ENCODE data around the gene SH3PXD2A. TPM values are rescaled to one million over a fixed set of nuclear protein-coding genes. Genes with fewer than 3 reads are reported as not detected.

SH3PXD2A gene
- total RNA-seq, 2 experiments from 2014 or later = 7.8 to 8.5 TPM

GRCh38 chr10:103587073-103587472 is 268.3 kb downstream of the SH3PXD2A start:
- H3K9me3 Mint-ChIP-seq = no peaks in the 10 kb centered on the region
- CTCF ChIA-PET = no interaction called here
- DNase-seq = no peak
- peaks cover 4% of the 10 kb centered on the region for H3K4me1 Mint-ChIP-seq (ENCODE audit: low read depth)
- no peak overlapping the region for H3K27ac Mint-ChIP-seq
- intact Hi-C loops (cut with micrococcal nuclease) = no loop called here
- H3K27me3 Mint-ChIP-seq (ENCODE audit: low read depth) = no peaks in the 10 kb centered on the region
- no peak overlapping the region for H3K4me3 Mint-ChIP-seq
- H3K36me3 Mint-ChIP-seq (ENCODE audit: low read depth) = no peaks in the 10 kb centered on the region

- intact Hi-C loops (cut with micrococcal nuclease) = no loop called here
- CTCF ChIA-PET = interaction anchor here (0.6 to 1.2 kb wide), 2 partner anchors 8 to 11 kb away, joined by 3 to 4 read pairs; no protein-coding TSS in a partner anchor
- no peaks in the 10 kb centered on the region for H3K9me3 Mint-ChIP-seq
- H3K4me1 Mint-ChIP-seq (ENCODE audit: low read depth) = peaks cover 4% of the 10 kb centered on the region
- H3K27me3 Mint-ChIP-seq (ENCODE audit: low read depth) = no peaks in the 10 kb centered on the region
- DNase-seq = no peak
- no peaks in the 10 kb centered on the region for H3K36me3 Mint-ChIP-seq (ENCODE audit: low read depth)
- H3K27ac Mint-ChIP-seq = no peak overlapping the region
- H3K4me3 Mint-ChIP-seq = peak overlapping the region; percentile 78
These were observed 270.4 kb downstream of the SH3PXD2A start for GRCh38 chr10:103585011-103585405.

- no peaks in the 10 kb centered on the region for H3K9me3 Mint-ChIP-seq
- H3K4me1 Mint-ChIP-seq (ENCODE audit: low read depth) = peaks cover 4% of the 10 kb centered on the region
- peak overlapping the region; percentile 54 for H3K27ac Mint-ChIP-seq
- peak overlapping the region; percentile 78 for H3K4me3 Mint-ChIP-seq
- H3K27me3 Mint-ChIP-seq (ENCODE audit: low read depth) = no peaks in the 10 kb centered on the region
- intact Hi-C loops (cut with micrococcal nuclease) = no loop called here
- peak; percentile 55 for DNase-seq
- CTCF ChIA-PET = interaction anchor here (0.6 to 1.2 kb wide), 2 partner anchors 9 to 12 kb away, joined by 3 to 4 read pairs; no protein-coding TSS in a partner anchor
- no peaks in the 10 kb centered on the region for H3K36me3 Mint-ChIP-seq (ENCODE audit: low read depth)
These were observed 271.0 kb downstream of the SH3PXD2A start for GRCh38 chr10:103584216-103585010.

- H3K27ac Mint-ChIP-seq = peak overlapping the region; percentile 54
- H3K4me3 Mint-ChIP-seq = peak overlapping the region; percentile 78
- CTCF ChIA-PET = interaction anchor here (1.2 kb wide), 1 partner anchor 9 kb away, joined by 4 read pairs; no protein-coding TSS in a partner anchor
- H3K9me3 Mint-ChIP-seq = no peaks in the 10 kb centered on the region
- H3K36me3 Mint-ChIP-seq (ENCODE audit: low read depth) = no peaks in the 10 kb centered on the region
- intact Hi-C loops (cut with micrococcal nuclease) = no loop called here
- H3K4me1 Mint-ChIP-seq (ENCODE audit: low read depth) = peaks cover 4% of the 10 kb centered on the region
- H3K27me3 Mint-ChIP-seq (ENCODE audit: low read depth) = no peaks in the 10 kb centered on the region
- no peak for DNase-seq
These were observed 271.5 kb downstream of the SH3PXD2A start for GRCh38 chr10:103583871-103584215.

- Mint-ChIP-seq H3K9me3 (no peaks in the 10 kb centered on the region), H3K27ac (no peak overlapping the region), H3K27me3 (ENCODE audit: low read depth) (no peaks in the 10 kb centered on the region), H3K4me3 (no peak overlapping the region), H3K36me3 (ENCODE audit: low read depth) (no peaks in the 10 kb centered on the region), H3K4me1 (ENCODE audit: low read depth) (peaks cover 4% of the 10 kb centered on the region)
- CTCF ChIA-PET = interaction anchor here (0.5 to 0.8 kb wide), 2 partner anchors 9 to 250 kb away, joined by 3 read pairs; no protein-coding TSS in a partner anchor
- intact Hi-C loops (cut with micrococcal nuclease) = no loop called here
- DNase-seq = no peak
These were observed 272.8 kb downstream of the SH3PXD2A start for GRCh38 chr10:103582331-103583123.

DNA sequence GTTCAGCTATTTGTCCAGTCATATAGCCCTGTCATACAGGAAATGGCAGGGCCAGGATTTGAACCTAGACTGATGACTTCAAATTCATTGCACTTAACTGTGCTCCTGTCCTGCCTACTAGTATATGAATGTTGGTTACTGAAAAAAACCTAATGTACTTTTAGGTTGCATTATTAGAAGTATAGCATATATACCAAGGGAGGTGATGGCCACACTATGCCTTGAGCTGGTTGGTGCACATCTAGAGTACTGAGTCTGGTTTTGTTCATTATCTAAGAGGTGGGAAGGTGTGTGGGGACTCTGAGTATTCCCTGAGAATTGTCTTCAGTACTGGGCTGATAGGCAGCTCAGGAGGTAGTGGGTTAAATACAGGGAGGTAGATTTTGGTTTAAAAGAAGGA is 273.9 kb downstream of the SH3PXD2A start:
- Mint-ChIP-seq H3K27ac (no peak overlapping the region), H3K4me3 (no peak overlapping the region), H3K36me3 (ENCODE audit: low read depth) (no peaks in the 10 kb centered on the region), H3K27me3 (ENCODE audit: low read depth) (no peaks in the 10 kb centered on the region), H3K9me3 (no peaks in the 10 kb centered on the region), H3K4me1 (ENCODE audit: low read depth) (peaks cover 4% of the 10 kb centered on the region)
- intact Hi-C loops (cut with micrococcal nuclease) = no loop called here
- CTCF ChIA-PET = interaction anchor here (1.8 kb wide), 1 partner anchor 17 kb away, joined by 7 read pairs; no protein-coding TSS in a partner anchor
- DNase-seq = no peak

DNA sequence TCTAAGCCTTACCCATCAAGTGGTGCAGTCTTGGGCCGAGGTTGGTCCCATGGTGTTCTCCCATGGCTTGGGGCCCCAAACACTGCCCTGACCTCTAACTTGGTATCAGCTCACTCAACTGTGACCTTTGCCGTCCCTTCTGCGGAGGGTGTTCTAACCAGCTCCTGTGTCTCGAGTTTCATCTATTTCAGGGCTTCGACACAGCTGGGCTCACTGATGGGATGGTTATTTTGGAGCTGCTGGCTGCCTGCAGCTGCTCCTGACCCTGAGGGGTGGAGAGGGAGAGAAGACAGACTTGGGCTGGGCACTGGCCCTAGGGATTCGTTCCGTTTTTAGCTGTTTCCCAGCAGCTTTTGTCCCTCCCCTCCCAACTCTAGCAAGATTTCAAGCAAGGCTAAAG is 274.9 kb downstream of the SH3PXD2A start:
- DNase-seq = no peak
- intact Hi-C loops (cut with micrococcal nuclease) = no loop called here
- no peaks in the 10 kb centered on the region for H3K9me3 Mint-ChIP-seq
- H3K27ac Mint-ChIP-seq = no peak overlapping the region
- no peak overlapping the region for H3K4me3 Mint-ChIP-seq
- CTCF ChIA-PET = interaction anchor here (1.8 kb wide), 1 partner anchor 16 kb away, joined by 7 read pairs; no protein-coding TSS in a partner anchor
- no peaks in the 10 kb centered on the region for H3K36me3 Mint-ChIP-seq (ENCODE audit: low read depth)
- H3K27me3 Mint-ChIP-seq (ENCODE audit: low read depth) = no peaks in the 10 kb centered on the region
- H3K4me1 Mint-ChIP-seq (ENCODE audit: low read depth) = peaks cover 4% of the 10 kb centered on the region

DNA sequence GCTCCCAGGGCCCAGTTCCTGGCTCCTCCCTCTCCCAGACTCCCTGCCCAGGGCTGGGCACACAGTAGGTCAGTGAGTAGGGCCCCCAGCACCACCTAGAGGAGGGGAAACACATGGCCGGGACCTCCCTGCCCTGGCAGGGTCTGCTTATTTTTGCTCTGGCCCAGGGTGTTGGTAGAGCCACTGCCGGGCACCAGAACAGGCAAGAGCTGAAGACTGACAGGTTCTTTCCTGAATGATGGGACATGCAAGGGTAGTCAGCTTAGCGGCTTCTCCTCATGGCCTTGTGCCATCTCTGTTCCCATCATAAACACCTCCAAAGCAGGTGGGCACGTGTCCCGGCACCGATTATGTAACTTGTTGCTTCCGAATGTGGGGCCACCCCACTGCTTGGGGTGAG is 275.4 kb downstream of the SH3PXD2A start:
- no peaks in the 10 kb centered on the region for H3K36me3 Mint-ChIP-seq (ENCODE audit: low read depth)
- H3K27me3 Mint-ChIP-seq (ENCODE audit: low read depth) = no peaks in the 10 kb centered on the region
- CTCF ChIA-PET = no interaction called here
- H3K4me3 Mint-ChIP-seq = no peak overlapping the region
- intact Hi-C loops (cut with micrococcal nuclease) = no loop called here
- H3K9me3 Mint-ChIP-seq = no peaks in the 10 kb centered on the region
- no peak for DNase-seq
- H3K27ac Mint-ChIP-seq = no peak overlapping the region
- H3K4me1 Mint-ChIP-seq (ENCODE audit: low read depth) = peaks cover 4% of the 10 kb centered on the region

DNA sequence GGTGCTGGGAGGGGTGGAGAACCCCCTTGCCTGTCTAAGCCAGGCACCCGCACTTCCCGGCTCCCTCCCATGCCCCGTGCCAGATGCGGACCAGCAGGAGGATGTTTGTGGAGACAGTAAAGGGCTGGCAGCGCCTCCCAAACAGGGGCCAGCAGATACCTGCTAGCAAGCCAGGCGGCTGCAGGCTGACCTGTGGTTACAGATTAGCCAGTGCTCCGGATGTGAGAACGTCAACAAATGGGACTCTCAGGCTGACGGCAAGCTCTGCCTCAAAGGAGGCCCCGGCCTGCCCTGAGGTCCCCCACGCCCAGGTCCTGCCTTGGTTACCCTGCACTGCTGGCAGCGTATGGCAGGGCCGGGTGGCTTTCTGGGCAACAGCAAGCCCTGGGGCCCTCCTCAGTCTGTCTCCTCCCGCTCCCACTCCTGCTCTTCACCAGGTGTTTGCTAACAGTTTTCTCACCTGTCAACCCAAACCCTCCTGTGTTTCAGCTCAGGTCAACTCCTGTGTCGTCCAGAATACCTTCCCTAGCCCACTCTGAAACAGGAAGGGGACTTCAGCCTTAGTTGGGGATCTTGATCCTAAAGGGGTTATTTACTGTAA is 276.5 kb downstream of the SH3PXD2A start:
- Mint-ChIP-seq H3K27ac (no peak overlapping the region), H3K4me3 (no peak overlapping the region), H3K27me3 (ENCODE audit: low read depth) (no peaks in the 10 kb centered on the region), H3K4me1 (ENCODE audit: low read depth) (peaks cover 2% of the 10 kb centered on the region), H3K9me3 (no peaks in the 10 kb centered on the region), H3K36me3 (ENCODE audit: low read depth) (no peaks in the 10 kb centered on the region)
- CTCF ChIA-PET = no interaction called here
- intact Hi-C loops (cut with micrococcal nuclease) = no loop called here
- no peak for DNase-seq

DNA sequence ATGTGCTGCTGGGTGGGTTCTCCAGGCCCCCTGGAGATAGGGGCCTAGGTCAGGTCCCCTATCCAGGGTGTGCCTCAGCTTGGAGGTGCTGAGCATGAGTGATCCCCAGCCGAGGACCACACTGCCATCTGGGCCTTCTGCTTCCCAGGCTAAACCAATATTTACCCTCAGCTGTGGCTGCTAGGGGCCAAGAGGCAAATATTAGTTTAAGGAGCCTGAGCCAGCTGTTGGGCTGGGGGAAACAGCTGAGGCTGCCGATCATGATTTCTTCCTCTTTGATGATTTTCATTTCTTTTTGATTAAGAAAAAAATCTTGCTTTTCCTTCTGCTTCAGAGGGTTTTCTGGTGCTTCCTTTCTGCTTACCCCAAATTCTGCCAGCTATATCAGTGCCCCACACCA is 278.5 kb downstream of the SH3PXD2A start:
- intact Hi-C loops (cut with micrococcal nuclease) = no loop called here
- Mint-ChIP-seq H3K36me3 (ENCODE audit: low read depth) (no peaks in the 10 kb centered on the region), H3K27me3 (ENCODE audit: low read depth) (no peaks in the 10 kb centered on the region), H3K27ac (no peak overlapping the region), H3K4me1 (ENCODE audit: low read depth) (no peaks in the 10 kb centered on the region), H3K9me3 (no peaks in the 10 kb centered on the region), H3K4me3 (no peak overlapping the region)
- CTCF ChIA-PET = interaction anchor here (1.3 to 2.8 kb wide), 2 partner anchors 12 to 14 kb away, joined by 4 to 17 read pairs; no protein-coding TSS in a partner anchor
- DNase-seq = no peak

DNA sequence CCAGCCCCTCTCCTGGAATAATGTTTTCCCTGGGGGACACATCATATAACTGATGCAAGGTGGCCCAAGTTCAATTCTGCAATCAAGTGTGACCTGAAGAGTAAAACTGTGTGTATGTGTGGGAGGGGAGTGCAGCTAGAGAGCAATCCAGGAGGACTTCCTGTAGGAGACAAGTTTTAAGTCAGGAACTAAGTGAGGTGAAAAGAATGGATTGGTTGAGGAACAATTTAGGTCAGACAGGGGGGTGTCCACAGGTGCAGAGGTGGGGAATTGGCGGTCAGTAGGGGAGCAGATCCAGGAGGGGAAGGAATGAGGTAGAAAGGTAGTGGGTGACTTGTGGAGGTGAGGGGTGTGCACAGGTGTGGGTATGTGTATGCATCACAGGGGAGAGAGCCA is 279.3 kb downstream of the SH3PXD2A start:
- Mint-ChIP-seq H3K4me1 (ENCODE audit: low read depth) (no peaks in the 10 kb centered on the region), H3K4me3 (no peak overlapping the region), H3K9me3 (no peaks in the 10 kb centered on the region), H3K27me3 (ENCODE audit: low read depth) (no peaks in the 10 kb centered on the region), H3K27ac (no peak overlapping the region), H3K36me3 (ENCODE audit: low read depth) (no peaks in the 10 kb centered on the region)
- CTCF ChIA-PET = interaction anchor here (2.8 kb wide), 1 partner anchor 11 kb away, joined by 17 read pairs; no protein-coding TSS in a partner anchor
- no peak for DNase-seq
- intact Hi-C loops (cut with micrococcal nuclease) = no loop called here

DNA sequence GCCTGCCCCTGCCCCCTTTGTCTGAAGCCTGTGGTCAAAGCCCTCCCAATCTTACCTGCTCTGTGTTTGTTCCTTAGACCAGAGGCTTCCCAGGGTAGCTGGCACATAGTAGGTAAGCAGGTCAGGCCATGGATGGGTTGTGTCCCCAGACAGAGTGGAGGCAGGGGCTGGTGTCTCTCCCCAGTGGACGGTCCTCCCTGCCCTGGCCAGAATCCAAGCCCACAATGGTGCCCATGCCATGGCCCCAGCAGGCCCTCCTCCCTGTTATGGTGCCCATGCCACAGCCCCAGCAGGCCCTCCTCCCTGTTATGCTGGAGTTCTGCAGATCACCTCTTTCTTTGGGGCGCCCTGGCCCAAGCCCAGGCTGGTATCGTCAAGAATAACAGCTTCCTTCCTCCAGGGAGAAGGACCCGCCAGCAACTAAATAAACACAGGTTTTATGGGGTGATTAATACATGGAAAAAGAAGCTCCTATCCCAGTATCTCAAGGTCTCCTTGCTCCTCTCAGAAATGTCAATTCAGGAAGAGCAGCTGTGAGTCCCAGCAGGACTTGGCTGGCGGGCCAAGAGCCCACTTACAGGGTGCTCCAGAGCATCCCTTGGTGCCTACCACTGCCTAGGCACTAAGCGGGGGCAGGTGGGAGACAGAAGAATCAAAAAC is 279.8 kb downstream of the SH3PXD2A start:
- Mint-ChIP-seq H3K27ac (no peak overlapping the region), H3K36me3 (ENCODE audit: low read depth) (no peaks in the 10 kb centered on the region), H3K27me3 (ENCODE audit: low read depth) (no peaks in the 10 kb centered on the region), H3K9me3 (no peaks in the 10 kb centered on the region), H3K4me1 (ENCODE audit: low read depth) (no peaks in the 10 kb centered on the region), H3K4me3 (no peak overlapping the region)
- CTCF ChIA-PET = interaction anchor here (2.8 kb wide), 1 partner anchor 11 kb away, joined by 17 read pairs; no protein-coding TSS in a partner anchor
- no peak for DNase-seq
- intact Hi-C loops (cut with micrococcal nuclease) = no loop called here

Data from activated naive CD4-positive, alpha-beta T cell treated with anti-CD3 and anti-CD28 coated beads for 36 hours (primary cell).